ENCODE results near the gene ENO2. TPM values are rescaled to one million over a fixed set of nuclear protein-coding genes. Genes with fewer than 3 reads are reported as not detected.
A peak's percentile ranks its signal among the peaks of the same experiment; 100 is the strongest.

The ENO2 gene
- total and polyA plus RNA-seq, 2 donors (not counting 1 experiment from before 2014, with no cell fraction given), result 20.3 to 43.0 TPM

DNA sequence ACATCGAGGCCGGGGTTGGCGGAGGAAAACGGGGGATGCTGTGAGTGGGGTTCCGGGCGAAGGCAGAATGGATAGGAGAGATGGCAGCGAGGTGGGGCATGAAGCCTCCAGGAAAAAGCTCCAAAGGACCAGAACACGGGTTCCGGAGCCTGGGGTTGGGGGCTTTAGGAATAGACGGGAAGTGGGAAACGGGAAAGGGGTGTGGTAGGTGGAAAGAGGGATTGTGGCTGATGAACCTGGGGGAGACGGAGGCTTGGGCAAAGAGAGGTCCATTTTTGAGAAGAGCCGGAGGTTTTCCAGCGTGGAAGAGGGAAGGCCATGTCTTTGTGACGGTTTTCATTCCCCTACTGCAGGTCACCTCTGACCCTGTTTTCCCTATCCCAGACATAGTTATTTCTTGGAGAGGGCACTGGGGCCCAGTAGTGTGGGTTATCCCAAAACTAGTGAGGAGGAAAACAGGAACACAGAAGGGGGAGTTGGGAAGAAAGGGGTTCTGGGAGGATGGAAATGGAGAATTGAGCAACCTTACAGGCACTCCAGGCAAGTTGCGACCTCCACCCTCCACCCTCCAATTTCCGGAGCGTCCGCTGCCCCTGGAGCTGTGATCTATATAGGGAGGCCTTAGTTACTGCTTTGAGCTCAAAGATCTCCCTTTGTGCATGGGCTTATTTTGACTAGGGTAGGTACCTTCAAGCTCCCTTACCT, 14.5 kb downstream of the ENO2 start:
- peak overlapping the region; percentile 54 for H3K27ac ChIP-seq (ENCODE audit: insufficient read depth, low read length)
- H3K9me3 ChIP-seq (ENCODE audit: control insufficient read depth, insufficient read depth, low read depth, low read length), result no peaks in the 10 kb centered on the region
- peak overlapping the region; percentile 71 for H3K9ac ChIP-seq (ENCODE audit: insufficient read depth, low read length)
- peak overlapping the region; percentile 70 to 95 (median 88) for H3K4me3 ChIP-seq (replicated peaks in 1 of 4; ENCODE audit: control extremely low read depth in 1 of 4, insufficient read depth in 1 of 4, low read depth in 3 of 4, low read length in 4 of 4)
- TF ChIP-seq, protein P1, sequence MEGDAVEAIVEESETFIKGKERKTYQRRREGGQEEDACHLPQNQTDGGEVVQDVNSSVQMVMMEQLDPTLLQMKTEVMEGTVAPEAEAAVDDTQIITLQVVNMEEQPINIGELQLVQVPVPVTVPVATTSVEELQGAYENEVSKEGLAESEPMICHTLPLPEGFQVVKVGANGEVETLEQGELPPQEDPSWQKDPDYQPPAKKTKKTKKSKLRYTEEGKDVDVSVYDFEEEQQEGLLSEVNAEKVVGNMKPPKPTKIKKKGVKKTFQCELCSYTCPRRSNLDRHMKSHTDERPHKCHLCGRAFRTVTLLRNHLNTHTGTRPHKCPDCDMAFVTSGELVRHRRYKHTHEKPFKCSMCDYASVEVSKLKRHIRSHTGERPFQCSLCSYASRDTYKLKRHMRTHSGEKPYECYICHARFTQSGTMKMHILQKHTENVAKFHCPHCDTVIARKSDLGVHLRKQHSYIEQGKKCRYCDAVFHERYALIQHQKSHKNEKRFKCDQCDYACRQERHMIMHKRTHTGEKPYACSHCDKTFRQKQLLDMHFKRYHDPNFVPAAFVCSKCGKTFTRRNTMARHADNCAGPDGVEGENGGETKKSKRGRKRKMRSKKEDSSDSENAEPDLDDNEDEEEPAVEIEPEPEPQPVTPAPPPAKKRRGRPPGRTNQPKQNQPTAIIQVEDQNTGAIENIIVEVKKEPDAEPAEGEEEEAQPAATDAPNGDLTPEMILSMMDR (conservative IDR thresholded peaks at IDR 0.05 in 1 of 2, IDR thresholded peaks at IDR 0.05 in 1 of 2; ENCODE audit: low read depth in 1 of 2, low read length in 2 of 2), result no peak
- TF ChIP-seq EZH2 (IDR thresholded peaks at IDR 0.05; ENCODE audit: low read length, missing control alignments), result no peak
- H2AFZ ChIP-seq (ENCODE audit: low read length), result no peak overlapping the region
- H3K4me1 ChIP-seq (ENCODE audit: control insufficient read depth, extremely low read depth, insufficient read depth, low read length), result peaks cover 34% of the 10 kb centered on the region
- peaks cover 58% of the 10 kb centered on the region for H3K79me2 ChIP-seq (ENCODE audit: control insufficient read depth, insufficient read depth, low read length)
- no peak for DNase-seq (ENCODE audit: low read depth in 2 of 2)
- H3K36me3 ChIP-seq (ENCODE audit: control insufficient read depth, insufficient read depth, low read length), result no peaks in the 10 kb centered on the region
- H4K20me1 ChIP-seq (ENCODE audit: control insufficient read depth, extremely low read depth, insufficient read depth, low read length), result no peaks in the 10 kb centered on the region
- peak overlapping the region; percentile 97 for H3K4me2 ChIP-seq (ENCODE audit: extremely low read depth, insufficient read depth, low read length)
- no peaks in the 10 kb centered on the region for H3K27me3 ChIP-seq (ENCODE audit: control insufficient read depth, insufficient read depth, low read length)

DNA sequence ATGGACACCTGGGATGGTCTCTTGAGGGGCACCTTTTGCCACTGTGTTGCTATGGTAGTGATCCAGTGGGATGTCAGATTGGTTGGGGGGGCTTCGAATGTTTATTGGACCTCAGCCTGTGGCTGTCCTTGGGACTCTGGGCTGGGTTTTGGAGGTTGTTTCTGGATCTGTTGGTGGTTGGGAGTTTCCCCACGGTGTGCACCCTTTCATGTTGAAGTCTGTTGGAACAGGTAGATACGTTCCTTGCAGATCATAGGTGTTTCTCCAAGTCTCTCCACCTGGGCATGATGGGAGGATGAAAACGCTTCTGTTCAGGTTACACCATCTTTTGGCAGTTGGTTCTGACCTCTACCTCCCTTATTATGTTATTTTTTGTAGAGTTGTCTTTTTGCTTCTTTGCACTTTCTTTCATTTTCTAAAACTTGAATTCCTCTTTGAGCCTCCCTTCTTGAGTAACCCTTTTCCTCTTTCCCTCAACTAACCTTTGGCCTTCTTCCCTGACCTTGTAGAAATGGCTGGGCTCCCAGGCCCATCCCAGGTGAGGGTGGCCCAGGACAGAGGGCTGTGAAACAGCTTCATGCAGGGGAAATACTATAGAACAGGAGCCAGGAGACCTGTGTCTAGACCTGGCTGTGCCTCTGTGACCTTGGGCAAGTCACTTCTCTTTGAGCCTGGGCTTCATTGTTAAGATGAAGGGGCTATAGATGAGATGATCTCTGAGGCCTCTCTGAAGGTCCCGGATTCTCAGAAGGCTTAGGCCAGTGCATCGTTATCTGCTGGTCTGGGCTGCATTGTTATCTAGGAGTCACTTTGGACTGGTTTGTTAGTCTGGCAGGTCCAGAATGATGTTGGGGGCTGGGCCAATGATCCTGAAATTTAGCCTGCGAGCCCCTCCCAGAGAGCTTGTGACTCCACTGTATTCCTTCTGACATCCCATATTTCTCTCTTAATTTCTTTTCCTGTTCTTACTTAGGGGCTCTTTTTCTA, 15.4 kb downstream of the ENO2 start:
- Histone ChIP-seq H4K20me1 (ENCODE audit: control insufficient read depth, extremely low read depth, insufficient read depth, low read length) (no peaks in the 10 kb centered on the region), H3K9me3 (ENCODE audit: control insufficient read depth, insufficient read depth, low read depth, low read length) (no peaks in the 10 kb centered on the region), H3K36me3 (ENCODE audit: control insufficient read depth, insufficient read depth, low read length) (no peaks in the 10 kb centered on the region), H3K9ac (ENCODE audit: insufficient read depth, low read length) (peak overlapping the region; percentile 25), H3K27ac (ENCODE audit: insufficient read depth, low read length) (peak overlapping the region; percentile 54), H3K27me3 (ENCODE audit: control insufficient read depth, insufficient read depth, low read length) (no peaks in the 10 kb centered on the region), H3K4me3 (replicated peaks in 1 of 4; ENCODE audit: control extremely low read depth in 1 of 4, insufficient read depth in 1 of 4, low read depth in 3 of 4, low read length in 4 of 4) (peak overlapping the region; percentile 70 to 95 (median 88)), H2AFZ (ENCODE audit: low read length) (no peak overlapping the region), H3K4me1 (ENCODE audit: control insufficient read depth, extremely low read depth, insufficient read depth, low read length) (peaks cover 27% of the 10 kb centered on the region), H3K79me2 (ENCODE audit: control insufficient read depth, insufficient read depth, low read length) (peaks cover 58% of the 10 kb centered on the region), H3K4me2 (ENCODE audit: extremely low read depth, insufficient read depth, low read length) (peak overlapping the region; percentile 97)
- DNase-seq (ENCODE audit: low read depth in 2 of 2), result no peak
- TF ChIP-seq, protein P1 (conservative IDR thresholded peaks at IDR 0.05 in 1 of 2, IDR thresholded peaks at IDR 0.05 in 1 of 2; ENCODE audit: low read depth in 1 of 2, low read length in 2 of 2), result no peak
- no peak for TF ChIP-seq EZH2 (IDR thresholded peaks at IDR 0.05; ENCODE audit: low read length, missing control alignments)

DNA sequence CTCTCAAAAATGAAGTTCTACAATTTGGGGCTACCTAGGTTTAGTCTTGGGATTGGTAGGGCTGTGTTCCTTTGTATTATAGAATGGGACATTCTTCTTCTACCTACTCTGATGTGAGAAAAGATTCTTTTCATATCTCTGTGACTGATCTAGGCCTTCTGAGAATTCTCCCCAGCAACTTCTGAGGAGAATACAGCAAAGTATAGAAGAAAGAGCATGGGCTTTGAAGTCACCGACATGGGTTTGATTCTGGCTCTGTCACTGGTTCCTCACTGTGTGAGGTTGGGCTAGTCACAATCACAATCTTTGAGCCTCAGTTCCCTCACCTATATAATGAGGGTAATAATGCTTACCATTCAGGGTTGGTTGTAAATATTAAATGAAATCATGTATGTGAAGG, 18.4 kb downstream of the ENO2 start:
- Histone ChIP-seq H3K36me3 (ENCODE audit: control insufficient read depth, insufficient read depth, low read length) (peaks cover 14% of the 10 kb centered on the region), H3K9ac (ENCODE audit: insufficient read depth, low read length) (no peak overlapping the region), H3K4me1 (ENCODE audit: control insufficient read depth, extremely low read depth, insufficient read depth, low read length) (peaks cover 12% of the 10 kb centered on the region), H3K4me3 (replicated peaks in 1 of 4; ENCODE audit: control extremely low read depth in 1 of 4, insufficient read depth in 1 of 4, low read depth in 3 of 4, low read length in 4 of 4) (peak overlapping the region in 1 of 4 experiments; percentile 4), H4K20me1 (ENCODE audit: control insufficient read depth, extremely low read depth, insufficient read depth, low read length) (no peaks in the 10 kb centered on the region), H3K79me2 (ENCODE audit: control insufficient read depth, insufficient read depth, low read length) (peaks cover 49% of the 10 kb centered on the region), H3K27ac (ENCODE audit: insufficient read depth, low read length) (no peak overlapping the region), H3K27me3 (ENCODE audit: control insufficient read depth, insufficient read depth, low read length) (no peaks in the 10 kb centered on the region), H2AFZ (ENCODE audit: low read length) (no peak overlapping the region), H3K9me3 (ENCODE audit: control insufficient read depth, insufficient read depth, low read depth, low read length) (no peaks in the 10 kb centered on the region), H3K4me2 (ENCODE audit: extremely low read depth, insufficient read depth, low read length) (no peak overlapping the region)
- no peak for TF ChIP-seq EZH2 (IDR thresholded peaks at IDR 0.05; ENCODE audit: low read length, missing control alignments)
- TF ChIP-seq, protein P1 (conservative IDR thresholded peaks at IDR 0.05 in 1 of 2, IDR thresholded peaks at IDR 0.05 in 1 of 2; ENCODE audit: low read depth in 1 of 2, low read length in 2 of 2), result no peak
- no peak for DNase-seq (ENCODE audit: low read depth in 2 of 2)

Data from fibroblast of lung (primary cell).